HEK293 (cell line): ENCODE results near the gene MARCO.

Source experiments
- ATF2 ChIP-seq: fragments of 450-650 bp; formaldehyde crosslinking; IDR thresholded peaks from 2 replicates; pipeline ENCODE4 v1.5.1; 2016; ENCODE audit warnings: missing biosample characterization, missing genetic modification characterization, low read depth
- CTCF ChIP-seq: fragments of 450-650 bp; formaldehyde crosslinking; IDR thresholded peaks from 2 replicates; pipeline ENCODE4 v1.5.1; 2016; ENCODE audit warnings: missing biosample characterization, missing genetic modification characterization
- GFI1B ChIP-seq: fragments of 450-650 bp; formaldehyde crosslinking; IDR thresholded peaks from 2 replicates; pipeline ENCODE4 v1.5.1; 2016; ENCODE audit warnings: missing biosample characterization, missing genetic modification characterization
- MEIS1 ChIP-seq: sonication (generic); formaldehyde crosslinking; IDR thresholded peaks from 2 replicates; pipeline ENCODE4 v1.8.1; 2022; ENCODE audit warnings: missing genetic modification reagents, mild to moderate bottlenecking, borderline replicate concordance
- RBAK ChIP-seq: fragments of 450-650 bp; formaldehyde crosslinking; IDR thresholded peaks from 2 replicates; pipeline ENCODE4 v1.5.1; 2016; ENCODE audit warnings: missing biosample characterization, missing genetic modification characterization
- ZNF239 ChIP-seq: fragments of 450-650 bp; formaldehyde crosslinking; IDR thresholded peaks from 2 replicates; pipeline ENCODE4 v1.5.1; 2016; ENCODE audit warnings: missing biosample characterization, missing genetic modification characterization
- ZNF660 ChIP-seq: fragments of 450-650 bp; IDR thresholded peaks from 2 replicates; pipeline ENCODE4 v1.5.1; 2018; ENCODE audit warnings: missing biosample characterization, mild to moderate bottlenecking, missing genetic modification characterization
- ZNF777 ChIP-seq: fragments of 450-650 bp; formaldehyde crosslinking; IDR thresholded peaks from 2 replicates; pipeline ENCODE4 v1.5.1; 2017; ENCODE audit warnings: missing biosample characterization, missing genetic modification characterization, borderline replicate concordance
- ZNF785 ChIP-seq: fragments of 450-650 bp; formaldehyde crosslinking; IDR thresholded peaks from 2 replicates; pipeline ENCODE4 v1.5.1; 2016; ENCODE audit warnings: missing biosample characterization, missing genetic modification characterization

GRCh38 chr2:118991554-118991953, 49.6 kb downstream of the MARCO start:
- TF ChIP-seq CTCF (tag by site-specific recombination) (no peak), MEIS1 (CRISPR knock-in tag) (no peak), ZNF785 (tag by site-specific recombination) (no peak), ATF2 (tag by site-specific recombination) (no peak), ZNF239 (tag by site-specific recombination) (no peak), RBAK (tag by site-specific recombination) (no peak), ZNF660 (tag by site-specific recombination) (no peak), GFI1B (tag by site-specific recombination) (no peak), ZNF777 (no peak)
